DND-41 (cell line): Measurements from ENCODE around the gene CACNA1E.

Experiments used
- EZH2 ChIP-seq: IDR thresholded peaks from 3 replicates; pipeline ENCODE4 v1.6.1; 2012; ENCODE audit warnings: borderline replicate concordance, low read depth, mild to moderate bottlenecking, moderate library complexity, low read length, inconsistent platforms; ENCODE audit not compliant: severe bottlenecking
- TF ChIP-seq, protein P1 (sequence below): IDR thresholded peaks from 2 replicates; pipeline ENCODE4 v1.5.1; 2012; ENCODE audit warnings: borderline replicate concordance, low read length, moderate library complexity, mild to moderate bottlenecking; ENCODE audit not compliant: poor library complexity, severe bottlenecking; ENCODE audit errors: extremely low read depth

DNA sequence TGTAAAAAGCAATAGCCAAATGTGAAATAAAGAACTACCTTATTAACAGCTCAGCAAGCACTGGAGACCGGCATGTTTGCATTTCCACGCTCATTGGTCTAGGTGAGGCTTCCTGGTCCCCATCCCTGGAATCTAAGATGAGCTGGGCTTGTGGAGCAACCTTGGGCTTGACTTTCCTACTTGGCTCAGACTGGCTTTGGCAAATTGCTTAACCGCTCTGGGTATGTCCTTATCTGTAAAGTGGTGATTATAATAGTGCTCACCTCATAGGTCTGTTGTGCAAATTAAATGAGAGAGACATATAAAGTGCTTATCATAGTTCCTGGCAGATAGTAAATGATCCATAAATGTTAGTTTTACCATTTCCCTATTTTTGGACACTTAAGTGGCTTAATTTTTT lies 49.4 kb upstream of the CACNA1E start:
- TF ChIP-seq, protein P1, sequence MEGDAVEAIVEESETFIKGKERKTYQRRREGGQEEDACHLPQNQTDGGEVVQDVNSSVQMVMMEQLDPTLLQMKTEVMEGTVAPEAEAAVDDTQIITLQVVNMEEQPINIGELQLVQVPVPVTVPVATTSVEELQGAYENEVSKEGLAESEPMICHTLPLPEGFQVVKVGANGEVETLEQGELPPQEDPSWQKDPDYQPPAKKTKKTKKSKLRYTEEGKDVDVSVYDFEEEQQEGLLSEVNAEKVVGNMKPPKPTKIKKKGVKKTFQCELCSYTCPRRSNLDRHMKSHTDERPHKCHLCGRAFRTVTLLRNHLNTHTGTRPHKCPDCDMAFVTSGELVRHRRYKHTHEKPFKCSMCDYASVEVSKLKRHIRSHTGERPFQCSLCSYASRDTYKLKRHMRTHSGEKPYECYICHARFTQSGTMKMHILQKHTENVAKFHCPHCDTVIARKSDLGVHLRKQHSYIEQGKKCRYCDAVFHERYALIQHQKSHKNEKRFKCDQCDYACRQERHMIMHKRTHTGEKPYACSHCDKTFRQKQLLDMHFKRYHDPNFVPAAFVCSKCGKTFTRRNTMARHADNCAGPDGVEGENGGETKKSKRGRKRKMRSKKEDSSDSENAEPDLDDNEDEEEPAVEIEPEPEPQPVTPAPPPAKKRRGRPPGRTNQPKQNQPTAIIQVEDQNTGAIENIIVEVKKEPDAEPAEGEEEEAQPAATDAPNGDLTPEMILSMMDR: no peak
- TF ChIP-seq EZH2: no peak
